Fibroblast of skin of scalp (primary cell): Measurements from ENCODE around the gene ITFG1.
"Not testable (repeated sequence)": the region's sequence is repeated elsewhere in the genome, so short reads cannot be mapped to it uniquely, and the experiment has no call there.

Experiments
- DNase-seq: peaks from one replicate; pipeline ENCODE4 v3.0.0-alpha.2; 2013

ITFG1 gene

GRCh38 chr16:47413041-47413440 lies 47.8 kb downstream of the ITFG1 start:
- DNase-seq: no peak

- DNase-seq: no peak
These were observed 52.4 kb downstream of the ITFG1 start for GRCh38 chr16:47408491-47408890.

- no peak for DNase-seq
These were observed 64.9 kb downstream of the ITFG1 start for GRCh38 chr16:47395733-47396498.

- no peak for DNase-seq
These were observed 68.8 kb downstream of the ITFG1 start for GRCh38 chr16:47392081-47392480.

GRCh38 chr16:47388705-47389104 lies 72.2 kb downstream of the ITFG1 start:
- DNase-seq: no peak

- DNase-seq: no peak
These were observed 73.7 kb downstream of the ITFG1 start for GRCh38 chr16:47387026-47387734.

GRCh38 chr16:47386201-47386718 lies 74.6 kb downstream of the ITFG1 start:
- DNase-seq: no peak

GRCh38 chr16:47382362-47382761 lies 78.5 kb downstream of the ITFG1 start:
- no peak for DNase-seq

- no peak for DNase-seq
These were observed 83.7 kb downstream of the ITFG1 start for GRCh38 chr16:47377154-47377553.

- peak; percentile 10 for DNase-seq
These were observed 85.4 kb downstream of the ITFG1 start for GRCh38 chr16:47375423-47375822.

- DNase-seq: no peak
These were observed 86.2 kb downstream of the ITFG1 start for GRCh38 chr16:47374629-47375028.

GRCh38 chr16:47371271-47372014 lies 89.4 kb downstream of the ITFG1 start:
- DNase-seq: no peak

- no peak for DNase-seq
These were observed 90.3 kb downstream of the ITFG1 start for GRCh38 chr16:47370536-47370935.

- DNase-seq: no peak
These were observed 94.6 kb downstream of the ITFG1 start for GRCh38 chr16:47366228-47366627.

- no peak for DNase-seq
These were observed 97.1 kb downstream of the ITFG1 start for GRCh38 chr16:47363761-47364160.

GRCh38 chr16:47359478-47359877 lies 101.4 kb downstream of the ITFG1 start:
- DNase-seq: no peak

- DNase-seq: no peak
These were observed 102.0 kb downstream of the ITFG1 start for GRCh38 chr16:47358816-47359215.

GRCh38 chr16:47349029-47349428 lies 111.8 kb downstream of the ITFG1 start:
- not testable (repeated sequence) for DNase-seq

- not testable (repeated sequence) for DNase-seq
These were observed 113.7 kb downstream of the ITFG1 start for GRCh38 chr16:47347021-47347696.

- no peak for DNase-seq
These were observed 118.8 kb downstream of the ITFG1 start for GRCh38 chr16:47342055-47342454.

GRCh38 chr16:47330562-47330961 lies 130.3 kb downstream of the ITFG1 start:
- not testable (repeated sequence) for DNase-seq

GRCh38 chr16:47324309-47324708 lies 136.6 kb downstream of the ITFG1 start:
- DNase-seq: not testable (repeated sequence)

- DNase-seq: no peak
These were observed 137.6 kb downstream of the ITFG1 start for GRCh38 chr16:47323241-47323640.
